NCI-H526 (cell line): ENCODE measurements around the gene INTS3.
"Not testable (repeated sequence)": the region's sequence is repeated elsewhere in the genome, so short reads cannot be mapped to it uniquely, and the experiment has no call there.

ENCODE experiments used
- DNase-seq, 2 experiments: peaks; one replicate each; lab custom pipeline; 2025; lab: John Stamatoyannopoulos, UW

INTS3 gene

DNA sequence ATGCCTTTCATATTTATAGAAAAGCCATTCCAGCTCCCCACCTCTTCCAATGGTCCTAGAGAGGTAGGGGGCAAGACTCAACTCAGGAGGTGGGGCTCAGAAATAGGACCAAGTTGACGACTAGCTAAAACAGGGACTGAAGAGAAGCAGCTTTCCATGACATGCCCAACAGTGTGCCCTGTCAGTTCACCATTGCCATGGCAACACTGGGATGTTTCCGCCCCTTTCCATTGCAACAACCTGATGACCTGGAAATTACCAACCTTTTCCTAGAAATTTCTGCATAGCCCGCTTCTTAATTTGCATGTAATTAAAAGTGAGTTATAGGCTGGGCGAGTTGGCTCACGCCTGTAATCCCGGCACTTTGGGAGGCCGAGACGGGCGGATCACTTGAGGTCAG, 22.4 kb upstream of the INTS3 start:
- DNase-seq: peak; percentile 60 to 61

DNA sequence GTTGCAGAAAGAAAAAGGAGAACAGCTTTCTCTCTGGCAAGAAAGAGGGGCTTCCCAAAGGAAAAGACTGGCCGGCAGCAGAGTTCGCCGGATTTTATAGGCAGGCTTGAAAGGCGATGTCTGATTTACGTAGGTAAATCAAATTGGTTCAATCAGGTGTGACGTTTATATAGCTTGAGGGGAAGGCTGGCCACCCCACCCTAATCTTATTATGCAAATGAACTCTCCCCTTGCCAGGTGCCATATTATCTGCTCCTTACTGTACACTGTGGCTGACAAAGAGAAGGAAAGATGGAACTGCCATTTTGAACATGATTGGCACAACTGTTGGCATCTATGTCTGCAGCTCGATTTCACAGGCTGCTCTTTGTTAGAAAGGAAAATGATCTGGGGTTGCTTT, 16.8 kb upstream of the INTS3 start:
- peak; percentile 77 to 91 for DNase-seq

DNA sequence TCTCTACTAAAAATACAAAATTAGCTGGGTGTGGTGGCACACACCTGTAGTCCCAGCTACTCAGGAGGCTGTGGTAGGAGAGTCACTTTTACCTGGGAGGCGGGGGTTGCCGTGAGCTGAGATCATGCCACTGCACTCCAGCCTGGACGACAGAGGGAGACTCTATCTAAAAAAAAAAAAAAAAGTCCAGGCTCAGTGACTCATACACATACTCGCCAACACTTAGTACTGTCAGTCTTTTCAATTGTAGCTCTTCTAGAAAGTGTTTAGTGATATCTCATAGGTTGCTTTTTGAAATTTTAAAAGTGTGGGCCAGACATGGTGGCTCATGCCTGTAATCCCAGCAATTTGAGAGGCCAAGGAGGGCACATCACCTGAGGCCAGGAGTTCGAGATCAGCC, 11.6 kb upstream of the INTS3 start:
- DNase-seq: not testable (repeated sequence)

- no peak for DNase-seq
Measured at GRCh38 chr1:153717330-153717729, 10.5 kb upstream of the INTS3 start.

- no peak for DNase-seq
Measured at GRCh38 chr1:153723687-153724086, 4.2 kb upstream of the INTS3 start.

GRCh38 chr1:153724634-153725033, 3.2 kb upstream of the INTS3 start:
- not testable (repeated sequence) for DNase-seq

DNA sequence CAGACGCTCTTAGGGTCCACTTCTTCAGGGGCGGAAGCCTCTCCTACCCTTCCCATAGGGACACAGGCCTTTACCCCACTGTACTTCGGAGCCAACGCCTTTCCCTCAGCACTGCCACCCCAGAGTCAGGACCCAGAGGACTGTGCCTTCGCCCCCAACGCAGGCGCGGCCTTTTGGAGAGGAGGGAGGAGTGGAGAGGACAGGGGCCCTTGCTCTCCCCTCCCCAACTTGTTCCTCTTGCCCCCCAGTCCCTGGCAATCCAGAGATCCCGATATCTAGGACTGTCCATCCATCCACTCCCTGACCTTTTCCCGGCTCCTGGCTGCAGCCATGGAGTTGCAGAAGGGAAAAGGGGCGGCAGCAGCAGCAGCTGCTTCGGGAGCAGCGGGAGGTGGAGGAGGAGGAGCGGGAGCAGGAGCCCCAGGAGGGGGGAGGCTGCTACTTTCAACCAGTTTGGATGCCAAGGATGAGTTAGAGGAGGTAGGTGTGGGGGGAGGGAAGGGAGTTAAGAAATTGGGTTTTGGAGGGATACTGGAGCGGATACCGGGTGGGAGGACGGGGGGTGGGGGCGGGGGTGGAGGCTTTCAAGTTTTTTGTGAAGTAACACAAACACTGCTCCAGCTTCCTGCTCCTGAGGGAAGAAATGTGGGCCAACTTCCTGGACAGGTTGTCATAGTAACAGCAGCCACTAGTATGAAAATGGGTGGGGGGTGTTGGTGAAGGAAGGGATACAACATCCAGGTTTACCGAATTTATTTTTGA, 636 bp downstream of the INTS3 start:
- DNase-seq: peak in 1 of 2 experiments; percentile 65

GRCh38 chr1:153730468-153730988, 2.7 kb downstream of the INTS3 start:
- no peak for DNase-seq

- no peak for DNase-seq
Measured at GRCh38 chr1:153733970-153734369, 6.1 kb downstream of the INTS3 start.

GRCh38 chr1:153734396-153735089, 6.7 kb downstream of the INTS3 start:
- DNase-seq: no peak

DNA sequence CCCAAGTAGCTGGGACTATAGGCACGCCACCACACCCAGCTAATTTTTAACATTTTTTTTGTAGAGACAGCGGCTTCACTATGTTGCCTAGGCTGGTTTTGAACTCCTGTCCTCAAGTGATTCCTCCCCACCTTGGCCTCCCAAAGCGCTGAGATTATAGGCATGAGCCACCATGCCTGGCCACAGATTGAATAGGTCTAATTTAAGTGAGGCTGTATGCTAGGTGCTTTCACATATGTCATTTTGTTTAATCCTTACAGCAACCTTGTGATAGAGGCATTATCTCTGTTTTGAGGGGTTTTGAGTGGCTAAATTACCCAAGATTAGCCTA, 7.2 kb downstream of the INTS3 start:
- no peak for DNase-seq

GRCh38 chr1:153741986-153742385, 14.1 kb downstream of the INTS3 start:
- no peak for DNase-seq

DNA sequence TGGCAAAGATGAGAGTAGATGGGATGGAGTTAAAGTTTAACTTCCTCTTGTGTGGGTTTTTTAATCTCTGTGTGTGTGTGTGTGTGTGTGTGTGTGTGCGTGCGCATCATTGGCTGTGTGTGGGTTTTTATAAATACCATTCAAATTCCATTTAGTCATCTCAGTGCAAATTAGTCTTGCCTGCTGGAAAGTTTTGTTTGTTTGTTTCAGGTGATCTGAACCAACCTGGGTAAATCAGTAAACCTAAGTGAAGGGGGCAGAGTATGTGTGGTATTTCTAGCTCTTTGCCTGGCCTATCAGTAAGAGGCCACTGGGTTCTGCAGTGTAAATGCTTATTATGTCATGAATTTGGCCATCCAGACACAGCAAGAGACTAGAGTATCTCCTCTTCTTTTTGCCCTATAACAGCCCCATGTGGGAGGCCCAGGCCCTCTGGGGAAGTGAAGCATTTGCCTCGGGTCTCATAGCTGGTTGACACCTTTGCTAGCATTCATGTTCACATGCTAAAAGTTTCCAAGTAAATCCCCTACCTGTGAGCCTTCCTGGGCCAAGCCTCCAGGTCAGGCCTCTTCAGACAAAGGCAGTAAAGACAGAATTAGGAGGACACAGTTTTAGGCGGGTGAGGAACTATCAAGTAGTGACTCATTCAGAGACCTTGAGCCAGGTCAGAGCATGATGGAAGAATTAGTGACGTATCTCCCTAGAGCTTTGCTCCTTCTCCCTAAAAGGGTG, 14.7 kb downstream of the INTS3 start:
- DNase-seq: peak; percentile 42 to 68

DNA sequence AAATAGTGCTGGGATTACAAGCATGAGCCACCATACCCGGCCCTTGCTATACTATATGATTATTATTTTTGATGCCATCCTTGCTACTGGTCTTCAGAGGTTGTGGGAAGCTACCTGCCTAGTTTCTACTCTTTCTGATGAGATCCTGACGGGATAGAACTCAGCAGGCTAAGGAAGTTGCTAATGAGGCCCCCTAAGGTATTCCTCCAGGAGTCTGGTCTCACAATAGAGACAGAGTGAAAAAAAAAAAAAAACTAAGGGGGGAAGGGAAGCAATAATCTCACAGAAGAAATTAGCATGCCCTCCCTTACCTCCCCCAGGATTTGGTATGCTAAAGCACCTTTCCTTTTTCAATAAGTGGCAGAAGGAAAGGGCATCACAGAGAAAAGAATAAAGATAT, 17.6 kb downstream of the INTS3 start:
- no peak for DNase-seq

DNA sequence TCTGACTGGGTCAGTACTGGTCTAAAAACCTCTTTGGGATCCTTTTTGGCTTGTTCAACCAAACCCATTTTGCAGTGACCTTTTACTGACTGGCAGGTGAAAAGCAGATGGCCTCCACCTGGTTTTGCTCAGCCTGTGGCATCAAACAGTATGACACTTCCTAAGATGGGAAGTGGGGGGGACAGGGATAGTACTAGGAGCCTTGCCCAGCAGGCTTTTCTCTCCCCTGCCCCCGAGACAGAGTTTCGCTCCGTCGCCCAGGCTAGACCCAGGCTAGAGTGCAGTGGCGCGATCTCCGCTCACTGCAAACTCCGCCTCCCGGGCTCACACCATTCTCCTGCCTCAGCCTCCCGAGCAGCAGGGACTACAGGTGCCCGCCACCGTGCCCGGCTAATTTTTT, 18.3 kb downstream of the INTS3 start:
- no peak for DNase-seq

GRCh38 chr1:153748903-153749302, 21.1 kb downstream of the INTS3 start:
- DNase-seq: no peak

- peak; percentile 82 to 96 for DNase-seq
Measured at GRCh38 chr1:153749408-153750005, 21.7 kb downstream of the INTS3 start.

GRCh38 chr1:153750026-153750995, 22.5 kb downstream of the INTS3 start:
- DNase-seq: no peak

- no peak for DNase-seq
Measured at GRCh38 chr1:153752072-153752471, 24.2 kb downstream of the INTS3 start.

DNA sequence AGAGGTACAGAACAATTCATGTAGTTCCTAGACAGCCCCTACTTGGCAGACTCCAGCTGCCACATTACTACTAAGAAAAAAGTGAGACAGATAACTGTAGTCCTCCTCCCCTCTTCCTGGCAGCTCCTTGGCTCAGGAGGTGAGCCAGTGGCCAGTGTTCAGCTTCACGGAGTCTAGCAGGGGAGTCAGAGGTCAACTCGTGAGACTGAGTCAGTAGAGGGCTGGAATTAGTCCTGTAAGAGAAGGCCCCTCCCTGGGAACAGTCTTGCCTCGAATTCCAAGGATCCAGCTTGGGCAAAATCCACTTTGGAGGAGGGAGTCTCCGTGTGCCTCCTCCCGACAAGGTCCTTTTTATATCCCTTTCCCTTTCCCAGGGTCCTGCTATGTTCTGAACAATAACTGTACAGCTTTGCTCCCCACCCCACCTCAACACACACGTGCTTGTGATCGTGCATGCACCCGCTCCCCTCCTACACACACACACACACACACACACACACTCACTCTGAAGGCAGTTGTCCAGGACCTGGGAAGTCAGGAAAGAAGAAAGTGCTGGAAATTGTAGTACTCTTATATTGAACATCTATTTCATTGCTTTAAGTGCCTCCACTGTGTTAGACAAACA, 24.8 kb downstream of the INTS3 start:
- no peak for DNase-seq

DNA sequence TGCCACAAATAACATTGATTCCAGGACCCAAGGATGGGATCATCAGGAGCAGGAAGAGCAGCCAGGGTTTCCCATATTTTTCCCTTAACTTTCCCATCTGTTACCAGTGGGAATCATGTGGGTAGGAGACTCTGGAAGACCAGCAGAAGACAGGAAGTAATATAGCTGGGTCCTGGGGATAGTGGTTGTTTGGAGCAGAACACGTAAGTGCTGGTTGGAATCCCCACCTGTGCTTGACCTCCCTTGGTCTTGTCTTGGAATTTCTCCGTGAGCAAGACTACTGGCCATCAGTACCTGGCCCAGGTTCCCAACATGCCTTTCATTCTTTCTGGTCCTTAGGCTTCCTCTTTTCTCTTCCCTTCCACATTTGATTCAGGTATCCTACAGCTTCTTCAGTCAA, 26.4 kb downstream of the INTS3 start:
- DNase-seq: no peak
